GM23338 (cell line): ENCODE measurements around the gene SNAP25.

Experiments used
- CREB1 ChIP-seq: fragments of 250-450 bp; sonication (Bioruptor Pico); IDR thresholded peaks from 2 replicates; pipeline ENCODE4 v1.5.0; 2020; ENCODE audit warnings: low read depth, mild to moderate bottlenecking, moderate library complexity
- EZH2 ChIP-seq: fragments of 200-600 bp; sonication (generic); IDR thresholded peaks from one replicate; pipeline ENCODE4 v1.8.0; 2017; ENCODE audit warnings: antibody characterized with exemption, mild to moderate bottlenecking, low read depth; ENCODE audit not compliant: unreplicated experiment
- EZH2phosphoT487 ChIP-seq: fragments of 200-600 bp; sonication (generic); IDR thresholded peaks from one replicate; pipeline ENCODE4 v1.8.1; 2018; ENCODE audit warnings: antibody characterized with exemption; ENCODE audit not compliant: unreplicated experiment
- JUNB ChIP-seq: IDR thresholded peaks from one replicate; pipeline ENCODE4 v1.6.1; 2016; ENCODE audit warnings: antibody characterized with exemption; ENCODE audit not compliant: unreplicated experiment
- NANOG ChIP-seq: IDR thresholded peaks from 2 replicates; pipeline ENCODE4 v1.6.1; 2016; ENCODE audit warnings: antibody characterized with exemption, borderline replicate concordance
- POLR2AphosphoS5 ChIP-seq: IDR thresholded peaks from 2 replicates; pipeline ENCODE4 v1.6.1; 2016; ENCODE audit warnings: antibody characterized with exemption, low read depth
- STAT1 ChIP-seq: IDR thresholded peaks from one replicate; pipeline ENCODE4 v1.6.1; 2016; ENCODE audit warnings: antibody characterized with exemption; ENCODE audit not compliant: unreplicated experiment
- ZNF114 ChIP-seq: fragments of 250-450 bp; sonication (Bioruptor Pico); IDR thresholded peaks from 2 replicates; pipeline ENCODE4 v1.5.0; 2020; ENCODE audit warnings: mild to moderate bottlenecking, moderate library complexity
- TF ChIP-seq, protein P1 (sequence below): IDR thresholded peaks from one replicate; pipeline ENCODE4 v1.6.1; 2018; ENCODE audit warnings: antibody characterized with exemption; ENCODE audit not compliant: unreplicated experiment
- TF ChIP-seq, protein P2 (sequence below), 2 experiments: fragments of 200-600 bp in 1 of 2; sonication (generic) in 1 of 2; conservative IDR thresholded peaks; 2 replicates each; pipeline versions ENCODE4 v1.5.1 to v1.6.1; 2016 to 2017; ENCODE audit warnings: antibody characterized with exemption in 2 of 2, low read depth in 2 of 2, mild to moderate bottlenecking in 2 of 2, moderate library complexity in 1 of 2
- TF ChIP-seq, protein P3 (sequence below): fragments of 250-450 bp; sonication (Bioruptor Pico); IDR thresholded peaks from 2 replicates; pipeline ENCODE4 v1.5.0; 2020; ENCODE audit warnings: mild to moderate bottlenecking, moderate library complexity

DNA sequence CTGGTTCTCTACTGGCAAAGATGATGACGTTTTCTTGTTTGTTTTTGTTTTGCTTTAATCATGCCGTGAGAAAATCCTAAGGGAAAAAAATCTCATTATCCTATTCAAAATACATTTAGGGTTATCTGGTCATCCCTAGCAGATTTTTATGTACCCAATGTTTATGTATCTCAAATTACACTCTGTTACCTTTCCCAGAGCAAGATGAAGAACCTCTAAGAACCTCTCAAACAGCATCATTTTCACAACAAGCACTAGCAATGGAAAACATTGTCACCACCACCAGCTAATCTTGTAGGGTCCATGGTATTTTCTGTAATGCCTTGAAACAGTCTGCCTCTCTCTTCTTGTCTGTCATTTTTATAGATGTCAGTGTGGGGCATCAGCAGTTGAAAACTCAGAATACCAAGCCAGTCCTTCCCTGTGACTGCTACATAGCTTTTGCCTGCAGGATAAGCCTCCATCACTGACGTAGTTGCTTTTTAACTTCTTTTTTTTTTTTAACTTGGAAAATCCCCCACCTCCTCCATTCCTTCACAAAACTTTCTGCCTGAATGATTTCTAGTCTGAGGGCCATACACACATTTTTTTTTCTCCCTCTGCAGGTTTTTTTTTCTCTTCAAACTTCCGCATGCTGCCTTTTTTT is 2.4 kb upstream of the SNAP25 start:
- TF ChIP-seq, protein P1, sequence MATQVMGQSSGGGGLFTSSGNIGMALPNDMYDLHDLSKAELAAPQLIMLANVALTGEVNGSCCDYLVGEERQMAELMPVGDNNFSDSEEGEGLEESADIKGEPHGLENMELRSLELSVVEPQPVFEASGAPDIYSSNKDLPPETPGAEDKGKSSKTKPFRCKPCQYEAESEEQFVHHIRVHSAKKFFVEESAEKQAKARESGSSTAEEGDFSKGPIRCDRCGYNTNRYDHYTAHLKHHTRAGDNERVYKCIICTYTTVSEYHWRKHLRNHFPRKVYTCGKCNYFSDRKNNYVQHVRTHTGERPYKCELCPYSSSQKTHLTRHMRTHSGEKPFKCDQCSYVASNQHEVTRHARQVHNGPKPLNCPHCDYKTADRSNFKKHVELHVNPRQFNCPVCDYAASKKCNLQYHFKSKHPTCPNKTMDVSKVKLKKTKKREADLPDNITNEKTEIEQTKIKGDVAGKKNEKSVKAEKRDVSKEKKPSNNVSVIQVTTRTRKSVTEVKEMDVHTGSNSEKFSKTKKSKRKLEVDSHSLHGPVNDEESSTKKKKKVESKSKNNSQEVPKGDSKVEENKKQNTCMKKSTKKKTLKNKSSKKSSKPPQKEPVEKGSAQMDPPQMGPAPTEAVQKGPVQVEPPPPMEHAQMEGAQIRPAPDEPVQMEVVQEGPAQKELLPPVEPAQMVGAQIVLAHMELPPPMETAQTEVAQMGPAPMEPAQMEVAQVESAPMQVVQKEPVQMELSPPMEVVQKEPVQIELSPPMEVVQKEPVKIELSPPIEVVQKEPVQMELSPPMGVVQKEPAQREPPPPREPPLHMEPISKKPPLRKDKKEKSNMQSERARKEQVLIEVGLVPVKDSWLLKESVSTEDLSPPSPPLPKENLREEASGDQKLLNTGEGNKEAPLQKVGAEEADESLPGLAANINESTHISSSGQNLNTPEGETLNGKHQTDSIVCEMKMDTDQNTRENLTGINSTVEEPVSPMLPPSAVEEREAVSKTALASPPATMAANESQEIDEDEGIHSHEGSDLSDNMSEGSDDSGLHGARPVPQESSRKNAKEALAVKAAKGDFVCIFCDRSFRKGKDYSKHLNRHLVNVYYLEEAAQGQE, result no peak
- TF ChIP-seq JUNB, result no peak
- TF ChIP-seq, protein P2, sequence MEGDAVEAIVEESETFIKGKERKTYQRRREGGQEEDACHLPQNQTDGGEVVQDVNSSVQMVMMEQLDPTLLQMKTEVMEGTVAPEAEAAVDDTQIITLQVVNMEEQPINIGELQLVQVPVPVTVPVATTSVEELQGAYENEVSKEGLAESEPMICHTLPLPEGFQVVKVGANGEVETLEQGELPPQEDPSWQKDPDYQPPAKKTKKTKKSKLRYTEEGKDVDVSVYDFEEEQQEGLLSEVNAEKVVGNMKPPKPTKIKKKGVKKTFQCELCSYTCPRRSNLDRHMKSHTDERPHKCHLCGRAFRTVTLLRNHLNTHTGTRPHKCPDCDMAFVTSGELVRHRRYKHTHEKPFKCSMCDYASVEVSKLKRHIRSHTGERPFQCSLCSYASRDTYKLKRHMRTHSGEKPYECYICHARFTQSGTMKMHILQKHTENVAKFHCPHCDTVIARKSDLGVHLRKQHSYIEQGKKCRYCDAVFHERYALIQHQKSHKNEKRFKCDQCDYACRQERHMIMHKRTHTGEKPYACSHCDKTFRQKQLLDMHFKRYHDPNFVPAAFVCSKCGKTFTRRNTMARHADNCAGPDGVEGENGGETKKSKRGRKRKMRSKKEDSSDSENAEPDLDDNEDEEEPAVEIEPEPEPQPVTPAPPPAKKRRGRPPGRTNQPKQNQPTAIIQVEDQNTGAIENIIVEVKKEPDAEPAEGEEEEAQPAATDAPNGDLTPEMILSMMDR (conservative IDR thresholded peaks at IDR 0.05; ENCODE audit: low read depth in 2 of 2), result no peak
- no peak for TF ChIP-seq EZH2
- TF ChIP-seq POLR2AphosphoS5, result no peak
- no peak for TF ChIP-seq NANOG
- TF ChIP-seq EZH2phosphoT487, result no peak
- no peak for TF ChIP-seq STAT1
- TF ChIP-seq ZNF114 (CRISPR knock-in tag), result no peak
- no peak for TF ChIP-seq CREB1 (CRISPR knock-in tag)
- TF ChIP-seq, protein P3, sequence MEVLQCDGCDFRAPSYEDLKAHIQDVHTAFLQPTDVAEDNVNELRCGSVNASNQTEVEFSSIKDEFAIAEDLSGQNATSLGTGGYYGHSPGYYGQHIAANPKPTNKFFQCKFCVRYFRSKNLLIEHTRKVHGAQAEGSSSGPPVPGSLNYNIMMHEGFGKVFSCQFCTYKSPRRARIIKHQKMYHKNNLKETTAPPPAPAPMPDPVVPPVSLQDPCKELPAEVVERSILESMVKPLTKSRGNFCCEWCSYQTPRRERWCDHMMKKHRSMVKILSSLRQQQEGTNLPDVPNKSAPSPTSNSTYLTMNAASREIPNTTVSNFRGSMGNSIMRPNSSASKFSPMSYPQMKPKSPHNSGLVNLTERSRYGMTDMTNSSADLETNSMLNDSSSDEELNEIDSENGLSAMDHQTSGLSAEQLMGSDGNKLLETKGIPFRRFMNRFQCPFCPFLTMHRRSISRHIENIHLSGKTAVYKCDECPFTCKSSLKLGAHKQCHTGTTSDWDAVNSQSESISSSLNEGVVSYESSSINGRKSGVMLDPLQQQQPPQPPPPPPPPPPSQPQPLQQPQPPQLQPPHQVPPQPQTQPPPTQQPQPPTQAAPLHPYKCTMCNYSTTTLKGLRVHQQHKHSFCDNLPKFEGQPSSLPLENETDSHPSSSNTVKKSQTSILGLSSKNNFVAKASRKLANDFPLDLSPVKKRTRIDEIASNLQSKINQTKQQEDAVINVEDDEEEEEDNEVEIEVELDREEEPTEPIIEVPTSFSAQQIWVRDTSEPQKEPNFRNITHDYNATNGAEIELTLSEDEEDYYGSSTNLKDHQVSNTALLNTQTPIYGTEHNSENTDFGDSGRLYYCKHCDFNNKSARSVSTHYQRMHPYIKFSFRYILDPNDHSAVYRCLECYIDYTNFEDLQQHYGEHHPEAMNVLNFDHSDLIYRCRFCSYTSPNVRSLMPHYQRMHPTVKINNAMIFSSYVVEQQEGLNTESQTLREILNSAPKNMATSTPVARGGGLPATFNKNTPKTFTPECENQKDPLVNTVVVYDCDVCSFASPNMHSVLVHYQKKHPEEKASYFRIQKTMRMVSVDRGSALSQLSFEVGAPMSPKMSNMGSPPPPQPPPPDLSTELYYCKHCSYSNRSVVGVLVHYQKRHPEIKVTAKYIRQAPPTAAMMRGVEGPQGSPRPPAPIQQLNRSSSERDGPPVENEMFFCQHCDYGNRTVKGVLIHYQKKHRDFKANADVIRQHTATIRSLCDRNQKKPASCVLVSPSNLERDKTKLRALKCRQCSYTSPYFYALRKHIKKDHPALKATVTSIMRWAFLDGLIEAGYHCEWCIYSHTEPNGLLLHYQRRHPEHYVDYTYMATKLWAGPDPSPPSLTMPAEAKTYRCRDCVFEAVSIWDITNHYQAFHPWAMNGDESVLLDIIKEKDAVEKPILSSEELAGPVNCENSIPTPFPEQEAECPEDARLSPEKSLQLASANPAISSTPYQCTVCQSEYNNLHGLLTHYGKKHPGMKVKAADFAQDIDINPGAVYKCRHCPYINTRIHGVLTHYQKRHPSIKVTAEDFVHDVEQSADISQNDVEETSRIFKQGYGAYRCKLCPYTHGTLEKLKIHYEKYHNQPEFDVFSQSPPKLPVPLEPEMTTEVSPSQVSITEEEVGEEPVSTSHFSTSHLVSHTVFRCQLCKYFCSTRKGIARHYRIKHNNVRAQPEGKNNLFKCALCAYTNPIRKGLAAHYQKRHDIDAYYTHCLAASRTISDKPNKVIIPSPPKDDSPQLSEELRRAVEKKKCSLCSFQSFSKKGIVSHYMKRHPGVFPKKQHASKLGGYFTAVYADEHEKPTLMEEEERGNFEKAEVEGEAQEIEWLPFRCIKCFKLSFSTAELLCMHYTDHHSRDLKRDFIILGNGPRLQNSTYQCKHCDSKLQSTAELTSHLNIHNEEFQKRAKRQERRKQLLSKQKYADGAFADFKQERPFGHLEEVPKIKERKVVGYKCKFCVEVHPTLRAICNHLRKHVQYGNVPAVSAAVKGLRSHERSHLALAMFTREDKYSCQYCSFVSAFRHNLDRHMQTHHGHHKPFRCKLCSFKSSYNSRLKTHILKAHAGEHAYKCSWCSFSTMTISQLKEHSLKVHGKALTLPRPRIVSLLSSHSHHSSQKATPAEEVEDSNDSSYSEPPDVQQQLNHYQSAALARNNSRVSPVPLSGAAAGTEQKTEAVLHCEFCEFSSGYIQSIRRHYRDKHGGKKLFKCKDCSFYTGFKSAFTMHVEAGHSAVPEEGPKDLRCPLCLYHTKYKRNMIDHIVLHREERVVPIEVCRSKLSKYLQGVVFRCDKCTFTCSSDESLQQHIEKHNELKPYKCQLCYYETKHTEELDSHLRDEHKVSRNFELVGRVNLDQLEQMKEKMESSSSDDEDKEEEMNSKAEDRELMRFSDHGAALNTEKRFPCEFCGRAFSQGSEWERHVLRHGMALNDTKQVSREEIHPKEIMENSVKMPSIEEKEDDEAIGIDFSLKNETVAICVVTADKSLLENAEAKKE (CRISPR knock-in tag), result no peak
